ENCODE results near the gene PLOD1.

Gene PLOD1

DNA sequence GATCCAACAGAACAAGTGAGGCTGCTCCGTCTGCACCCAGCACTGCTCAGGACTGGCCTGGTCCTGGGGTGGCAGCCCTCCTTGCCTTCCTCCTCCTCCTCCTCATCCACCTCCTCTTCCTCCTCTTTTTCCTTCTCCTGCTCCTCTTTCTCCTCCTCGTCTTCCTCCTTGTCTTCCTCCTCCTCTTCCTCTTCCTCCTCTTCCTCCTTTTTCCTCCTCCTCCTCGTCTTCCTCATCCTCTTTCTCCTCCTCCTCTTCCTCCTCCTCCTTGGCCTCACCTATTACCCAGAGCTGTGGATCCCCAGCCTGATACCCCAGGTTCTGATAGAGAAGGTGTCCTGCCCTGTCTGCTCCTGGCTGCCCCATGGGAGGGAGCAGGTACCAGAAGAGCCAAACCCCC, 29.1 kb downstream of the PLOD1 start:
- TF ChIP-seq, protein P1, sequence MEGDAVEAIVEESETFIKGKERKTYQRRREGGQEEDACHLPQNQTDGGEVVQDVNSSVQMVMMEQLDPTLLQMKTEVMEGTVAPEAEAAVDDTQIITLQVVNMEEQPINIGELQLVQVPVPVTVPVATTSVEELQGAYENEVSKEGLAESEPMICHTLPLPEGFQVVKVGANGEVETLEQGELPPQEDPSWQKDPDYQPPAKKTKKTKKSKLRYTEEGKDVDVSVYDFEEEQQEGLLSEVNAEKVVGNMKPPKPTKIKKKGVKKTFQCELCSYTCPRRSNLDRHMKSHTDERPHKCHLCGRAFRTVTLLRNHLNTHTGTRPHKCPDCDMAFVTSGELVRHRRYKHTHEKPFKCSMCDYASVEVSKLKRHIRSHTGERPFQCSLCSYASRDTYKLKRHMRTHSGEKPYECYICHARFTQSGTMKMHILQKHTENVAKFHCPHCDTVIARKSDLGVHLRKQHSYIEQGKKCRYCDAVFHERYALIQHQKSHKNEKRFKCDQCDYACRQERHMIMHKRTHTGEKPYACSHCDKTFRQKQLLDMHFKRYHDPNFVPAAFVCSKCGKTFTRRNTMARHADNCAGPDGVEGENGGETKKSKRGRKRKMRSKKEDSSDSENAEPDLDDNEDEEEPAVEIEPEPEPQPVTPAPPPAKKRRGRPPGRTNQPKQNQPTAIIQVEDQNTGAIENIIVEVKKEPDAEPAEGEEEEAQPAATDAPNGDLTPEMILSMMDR (IDR thresholded peaks at IDR 0.05): no peak
- Mint-ChIP-seq H3K27me3 (ENCODE audit: low read depth, poor library complexity) (no peaks in the 10 kb centered on the region), H3K27ac (no peak overlapping the region), H3K9me3 (no peaks in the 10 kb centered on the region), H3K36me3 (ENCODE audit: low read depth) (peaks cover 30% of the 10 kb centered on the region), H3K4me1 (peaks cover 19% of the 10 kb centered on the region), H3K4me3 (no peak overlapping the region)
- no peak for DNase-seq

DNA sequence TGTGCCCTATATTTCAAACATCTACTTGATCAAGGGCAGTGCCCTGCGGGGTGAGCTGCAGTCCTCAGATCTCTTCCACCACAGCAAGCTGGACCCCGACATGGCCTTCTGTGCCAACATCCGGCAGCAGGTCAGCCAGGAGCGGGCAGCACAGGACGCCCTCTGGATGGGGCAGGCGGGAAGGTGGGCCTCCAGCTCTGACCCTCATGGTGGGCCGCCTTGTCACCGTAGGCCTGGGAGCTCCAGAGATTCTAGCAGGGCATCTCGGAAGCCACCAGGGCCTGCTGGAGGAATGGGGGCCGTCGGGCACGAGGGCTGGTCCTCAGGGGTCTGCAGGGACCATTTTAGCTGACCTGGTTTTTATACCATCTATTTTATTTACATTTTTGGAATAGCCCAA, 30.1 kb downstream of the PLOD1 start:
- Mint-ChIP-seq H3K27me3 (ENCODE audit: low read depth, poor library complexity) (no peaks in the 10 kb centered on the region), H3K4me1 (peaks cover 19% of the 10 kb centered on the region), H3K27ac (no peak overlapping the region), H3K4me3 (no peak overlapping the region), H3K9me3 (no peaks in the 10 kb centered on the region), H3K36me3 (ENCODE audit: low read depth) (peaks cover 29% of the 10 kb centered on the region)
- DNase-seq: no peak
- TF ChIP-seq, protein P1 (IDR thresholded peaks at IDR 0.05): no peak

DNA sequence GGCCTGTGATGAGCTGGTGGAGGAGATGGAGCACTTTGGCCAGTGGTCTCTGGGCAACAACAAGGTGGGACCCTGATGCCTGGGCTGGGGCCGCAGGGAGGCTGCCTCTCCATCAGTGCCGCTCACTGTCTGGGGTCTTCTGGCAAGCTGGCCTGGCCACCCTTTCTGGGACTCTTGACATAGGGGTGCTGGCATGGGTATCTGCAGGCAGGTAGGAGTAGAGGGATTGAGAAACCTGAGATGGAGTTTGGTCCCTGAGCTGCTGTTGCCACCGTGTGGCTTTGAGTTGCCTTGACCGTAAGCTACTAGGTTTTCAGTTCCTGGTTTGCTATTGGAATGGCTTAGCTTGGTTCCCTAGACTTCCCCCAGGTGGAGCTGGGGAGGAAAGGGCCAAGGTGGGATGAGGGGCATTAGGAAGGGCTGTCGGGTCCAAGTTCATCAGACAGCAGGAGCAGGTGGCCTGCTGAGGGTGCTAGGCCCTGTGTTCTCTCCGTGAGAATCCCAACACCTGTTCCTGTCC, 32.6 kb downstream of the PLOD1 start:
- H3K9me3 Mint-ChIP-seq: no peaks in the 10 kb centered on the region
- no peak for DNase-seq
- H3K4me1 Mint-ChIP-seq: peaks cover 8% of the 10 kb centered on the region
- H3K27ac Mint-ChIP-seq: peak overlapping the region; percentile 94
- H3K27me3 Mint-ChIP-seq (ENCODE audit: low read depth, poor library complexity): no peaks in the 10 kb centered on the region
- no peak overlapping the region for H3K4me3 Mint-ChIP-seq
- H3K36me3 Mint-ChIP-seq (ENCODE audit: low read depth): peaks cover 17% of the 10 kb centered on the region
- TF ChIP-seq, protein P1 (IDR thresholded peaks at IDR 0.05): peak; percentile 43

DNA sequence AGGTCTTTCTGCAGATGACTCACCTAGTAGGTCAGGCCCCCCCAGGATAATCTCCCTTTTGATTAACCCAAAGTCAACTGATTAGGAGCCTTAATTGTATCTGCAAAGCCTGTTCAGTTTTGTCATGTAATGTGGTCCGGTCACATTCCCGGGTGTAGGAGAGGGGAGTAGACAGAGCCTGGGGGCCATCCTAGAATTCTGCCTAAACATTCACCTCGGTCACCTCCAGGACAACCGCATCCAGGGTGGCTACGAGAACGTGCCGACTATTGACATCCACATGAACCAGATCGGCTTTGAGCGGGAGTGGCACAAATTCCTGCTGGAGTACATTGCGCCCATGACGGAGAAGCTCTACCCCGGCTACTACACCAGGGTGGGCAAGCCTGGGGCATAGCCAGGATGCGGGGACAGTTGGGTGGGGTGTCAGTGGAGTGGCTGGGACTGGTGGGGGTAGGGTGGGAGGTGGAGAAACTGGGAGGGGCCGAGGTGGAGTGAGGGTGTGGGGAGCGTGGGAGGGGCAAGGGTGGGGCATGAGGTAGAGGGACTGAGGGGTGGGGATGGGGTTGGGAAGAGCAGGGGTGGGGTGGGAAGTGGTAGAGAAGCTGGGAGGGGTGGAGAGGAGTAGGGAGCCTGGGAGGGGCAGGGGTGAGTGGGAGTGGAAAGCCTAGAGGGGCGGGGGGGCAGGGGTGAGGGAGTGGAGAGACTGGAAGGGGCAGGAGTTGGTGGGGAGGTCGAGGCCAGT, 36.1 kb downstream of the PLOD1 start:
- Mint-ChIP-seq H3K27ac (no peak overlapping the region), H3K9me3 (no peaks in the 10 kb centered on the region), H3K4me1 (peaks cover 8% of the 10 kb centered on the region), H3K27me3 (ENCODE audit: low read depth, poor library complexity) (no peaks in the 10 kb centered on the region), H3K36me3 (ENCODE audit: low read depth) (peaks cover 23% of the 10 kb centered on the region), H3K4me3 (no peak overlapping the region)
- TF ChIP-seq, protein P1 (IDR thresholded peaks at IDR 0.05): no peak
- DNase-seq: no peak

DNA sequence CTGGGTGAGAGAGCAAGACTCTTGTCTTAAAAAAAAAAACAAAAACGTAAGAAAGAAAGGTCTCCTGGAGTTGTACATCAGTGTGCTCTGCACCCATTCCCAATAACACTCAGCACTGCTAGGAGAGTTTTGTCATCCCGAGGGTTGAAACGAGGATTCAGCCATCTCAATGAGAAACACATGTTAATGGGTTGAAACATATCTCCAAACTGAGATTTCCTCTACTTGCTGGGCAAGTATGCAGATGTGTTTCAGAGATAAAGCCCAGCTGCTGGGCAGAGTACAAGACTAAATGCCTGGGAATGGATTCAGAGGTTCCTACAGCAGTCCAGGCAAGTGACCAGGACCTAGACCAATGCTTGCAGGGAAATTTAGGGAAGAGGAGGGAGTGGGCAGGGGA, 43.1 kb downstream of the PLOD1 start:
- Mint-ChIP-seq H3K4me3 (no peak overlapping the region), H3K27ac (no peak overlapping the region), H3K4me1 (peaks cover 27% of the 10 kb centered on the region), H3K27me3 (ENCODE audit: low read depth, poor library complexity) (no peaks in the 10 kb centered on the region), H3K9me3 (no peaks in the 10 kb centered on the region), H3K36me3 (ENCODE audit: low read depth) (peaks cover 31% of the 10 kb centered on the region)
- TF ChIP-seq, protein P1 (IDR thresholded peaks at IDR 0.05): no peak
- DNase-seq: no peak

DNA sequence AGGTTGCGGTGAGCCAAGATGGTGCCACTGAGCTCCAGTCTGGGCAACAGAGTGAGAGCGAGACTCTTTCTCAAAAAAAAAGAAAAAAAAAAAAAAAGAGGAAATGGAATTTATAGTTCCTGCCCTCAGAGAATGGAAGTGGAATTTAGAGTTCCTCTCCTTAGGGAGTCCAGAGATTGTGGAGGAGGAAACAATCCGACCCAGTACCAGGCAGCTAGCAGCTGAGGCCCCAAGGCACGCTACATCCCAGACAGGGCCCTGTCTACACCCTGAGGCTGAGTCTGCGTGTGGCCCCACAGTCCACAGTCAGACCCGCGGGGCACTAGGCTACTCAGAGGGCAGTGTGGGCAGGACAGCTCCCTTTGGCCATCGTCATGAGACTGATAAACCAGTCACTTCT, 43.8 kb downstream of the PLOD1 start:
- Mint-ChIP-seq H3K9me3 (no peaks in the 10 kb centered on the region), H3K4me3 (no peak overlapping the region), H3K36me3 (ENCODE audit: low read depth) (peaks cover 31% of the 10 kb centered on the region)

More for the DNA sequence above, 43.8 kb downstream of the PLOD1 start:
- Mint-ChIP-seq H3K27me3 (ENCODE audit: low read depth, poor library complexity) (no peaks in the 10 kb centered on the region), H3K4me1 (peaks cover 28% of the 10 kb centered on the region), H3K27ac (no peak overlapping the region)
- DNase-seq: no peak
- TF ChIP-seq, protein P1 (IDR thresholded peaks at IDR 0.05): no peak

Measured in nephron progenitor cell (in vitro differentiated cells).